ENCODE measurements around the gene TEX55.
A peak's percentile ranks its signal among the peaks of the same experiment; 100 is the strongest.
"Not testable (repeated sequence)": the region's sequence is repeated elsewhere in the genome, so short reads cannot be mapped to it uniquely, and the experiment has no call there.

Gene TEX55

GRCh38 chr3:119161240-119161639 is 15.3 kb downstream of the TEX55 start:
- no peak for DNase-seq

GRCh38 chr3:119164745-119165144 is 18.8 kb downstream of the TEX55 start:
- DNase-seq, result not testable (repeated sequence)

- no peak for DNase-seq
Observed at GRCh38 chr3:119170821-119171220, 24.9 kb downstream of the TEX55 start.

GRCh38 chr3:119173325-119173724 is 27.4 kb downstream of the TEX55 start, which contains the start of gene UPK1B:
Gene UPK1B, plus strand, starts transcription at chr3:119173598. Its CDS starts 13,144 bp downstream, at chr3:119186742.
- no peak for DNase-seq

- no peak for DNase-seq
Observed at GRCh38 chr3:119175872-119176756, 30.1 kb downstream of the TEX55 start.

- no peak for DNase-seq
Observed at GRCh38 chr3:119176778-119177177, 30.8 kb downstream of the TEX55 start.

- DNase-seq, result peak; percentile 73
Observed at GRCh38 chr3:119177321-119177720, 31.4 kb downstream of the TEX55 start.

- DNase-seq, result no peak
Observed at GRCh38 chr3:119181765-119182164, 35.8 kb downstream of the TEX55 start.

GRCh38 chr3:119184111-119184510 is 38.1 kb downstream of the TEX55 start:
- no peak for DNase-seq

GRCh38 chr3:119184796-119185570 is 39.0 kb downstream of the TEX55 start:
- DNase-seq, result no peak

- no peak for DNase-seq
Observed at GRCh38 chr3:119187266-119187665, 41.3 kb downstream of the TEX55 start.

- no peak for DNase-seq
Observed at GRCh38 chr3:119191800-119192199, 45.8 kb downstream of the TEX55 start.

- DNase-seq, result no peak
Observed at GRCh38 chr3:119194237-119195150, 48.5 kb downstream of the TEX55 start.

GRCh38 chr3:119195151-119195476 is 49.1 kb downstream of the TEX55 start:
- DNase-seq, result no peak

GRCh38 chr3:119195911-119196310 is 49.9 kb downstream of the TEX55 start:
- no peak for DNase-seq
